Coronary artery (tissue), 2 donors: ENCODE measurements around the gene GLDN.

ENCODE experiments used
- DNase-seq: peaks from one replicate; pipeline ENCODE4 v3.0.0-alpha.2; 2017; ENCODE audit warnings: low spot score
- H3K27ac ChIP-seq, 2 donors: fragments of 200-600 bp; sonication (generic); one replicate each; pipeline ENCODE4 v1.5.1; 2016 to 2019
- H3K4me3 ChIP-seq: fragments of 200-600 bp; sonication (generic); 2 replicates; pipeline ENCODE4 v1.5.1; 2016; ENCODE audit warnings: mild to moderate bottlenecking, moderate library complexity
- CTCF ChIP-seq: fragments of 200-600 bp; sonication (generic); IDR thresholded peaks from one replicate; pipeline ENCODE4 v1.5.1; 2019; ENCODE audit warnings: antibody characterized with exemption

GLDN gene

GRCh38 chr15:51355096-51355495 is 13.6 kb downstream of the GLDN start:
- no peak for DNase-seq
- Histone ChIP-seq H3K27ac (no peak overlapping the region), H3K4me3 (no peak overlapping the region)
- TF ChIP-seq CTCF: no peak

GRCh38 chr15:51356147-51356546 is 14.7 kb downstream of the GLDN start:
- H3K27ac ChIP-seq: no peak overlapping the region
- TF ChIP-seq CTCF: no peak
- H3K4me3 ChIP-seq: no peak overlapping the region
- DNase-seq: no peak

GRCh38 chr15:51356983-51357382 is 15.5 kb downstream of the GLDN start:
- TF ChIP-seq CTCF: no peak

GRCh38 chr15:51359981-51360380 is 18.5 kb downstream of the GLDN start:
- no peak overlapping the region for H3K4me3 ChIP-seq
- DNase-seq: no peak

More at GRCh38 chr15:51356983-51357382, 15.5 kb downstream of the GLDN start:
- no peak overlapping the region for H3K27ac ChIP-seq
- DNase-seq: no peak
- H3K4me3 ChIP-seq: no peak overlapping the region

GRCh38 chr15:51363383-51363782 is 21.9 kb downstream of the GLDN start:
- no peak for TF ChIP-seq CTCF
- H3K27ac ChIP-seq: no peak overlapping the region
- no peak overlapping the region for H3K4me3 ChIP-seq
- DNase-seq: no peak

More at GRCh38 chr15:51359981-51360380, 18.5 kb downstream of the GLDN start:
- no peak overlapping the region for H3K27ac ChIP-seq
- TF ChIP-seq CTCF: no peak

- no peak for TF ChIP-seq CTCF
- Histone ChIP-seq H3K27ac (no peak overlapping the region), H3K4me3 (no peak overlapping the region)
- DNase-seq: no peak
Measured at GRCh38 chr15:51365417-51365816, 24.0 kb downstream of the GLDN start.

GRCh38 chr15:51366071-51366470 is 24.6 kb downstream of the GLDN start:
- no peak for DNase-seq
- TF ChIP-seq CTCF: no peak
- Histone ChIP-seq H3K4me3 (no peak overlapping the region), H3K27ac (no peak overlapping the region)
